Astrocyte of the spinal cord (primary cell): ENCODE measurements around the gene ARHGAP1.

Source experiments
- DNase-seq: peaks from one replicate; pipeline ENCODE4 v3.0.0; 2011; ENCODE audit warnings: low read depth, low spot score
- H3K4me3 ChIP-seq: 2 replicates; pipeline ENCODE4 v1.5.1; 2011; ENCODE audit warnings: low read depth, mild to moderate bottlenecking, low read length, moderate library complexity
- CTCF ChIP-seq: IDR thresholded peaks from 2 replicates; pipeline ENCODE4 v1.5.1; 2012; ENCODE audit warnings: low read depth, mild to moderate bottlenecking, low read length, inconsistent platforms
- in situ Hi-C: cut with HindIII; loops from 2 replicates; pipeline ENCODE4 v1.10.0; 2017; ENCODE audit warnings: low sequenced_read_pairs

ARHGAP1 gene

GRCh38 chr11:46655631-46656030 lies 44.8 kb downstream of the ARHGAP1 start:
- no peak for TF ChIP-seq CTCF
- DNase-seq, result no peak
- H3K4me3 ChIP-seq, result no peak overlapping the region
- in situ Hi-C loops, result no loop called here

- TF ChIP-seq CTCF, result no peak
- peak; percentile 98 for DNase-seq
- in situ Hi-C loops, result no loop called here
- H3K4me3 ChIP-seq, result no peak overlapping the region
Measured at GRCh38 chr11:46649180-46649738, 51.2 kb downstream of the ARHGAP1 start.

GRCh38 chr11:46643986-46644385 lies 56.4 kb downstream of the ARHGAP1 start:
- no peak for TF ChIP-seq CTCF
- H3K4me3 ChIP-seq, result no peak overlapping the region
- in situ Hi-C loops, result no loop called here
- DNase-seq, result no peak

GRCh38 chr11:46643531-46643930 lies 56.9 kb downstream of the ARHGAP1 start:
- no peak overlapping the region for H3K4me3 ChIP-seq
- no peak for TF ChIP-seq CTCF
- in situ Hi-C loops, result no loop called here
- no peak for DNase-seq

- no peak for TF ChIP-seq CTCF
- H3K4me3 ChIP-seq, result no peak overlapping the region
- DNase-seq, result no peak
- in situ Hi-C loops, result no loop called here
Measured at GRCh38 chr11:46642627-46643335, 57.6 kb downstream of the ARHGAP1 start.

- in situ Hi-C loops, result no loop called here
- no peak for DNase-seq
- no peak for TF ChIP-seq CTCF
- no peak overlapping the region for H3K4me3 ChIP-seq
Measured at GRCh38 chr11:46641639-46642038, 58.8 kb downstream of the ARHGAP1 start.
